WTC11 (cell line): ENCODE measurements around the gene APOA4. TPM values are rescaled to one million over a fixed set of nuclear protein-coding genes. Genes with fewer than 3 reads are reported as not detected.
A peak's percentile ranks its signal among the peaks of the same experiment; 100 is the strongest.

ENCODE experiments used
- CBFB ChIP-seq: sonication (generic); formaldehyde crosslinking; IDR thresholded peaks from 2 replicates; pipeline ENCODE4 v1.8.1; 2022; ENCODE audit warnings: mild to moderate bottlenecking, low read depth, missing genetic modification reagents
- ESRRA ChIP-seq: sonication (generic); formaldehyde crosslinking; IDR thresholded peaks from 2 replicates; pipeline ENCODE4 v1.8.1; 2022; ENCODE audit warnings: mild to moderate bottlenecking, missing genetic modification reagents, borderline replicate concordance
- FOXK1 ChIP-seq: sonication (generic); formaldehyde crosslinking; IDR thresholded peaks from 2 replicates; pipeline ENCODE4 v1.8.0; 2022; ENCODE audit warnings: mild to moderate bottlenecking, moderate library complexity, missing genetic modification reagents
- GTF2I ChIP-seq: fragments of 250-450 bp; sonication (Bioruptor Pico); conservative IDR thresholded peaks from 2 replicates; pipeline ENCODE4 v1.4.0; 2021; ENCODE audit warnings: mild to moderate bottlenecking
- IRF2 ChIP-seq: sonication (generic); formaldehyde crosslinking; IDR thresholded peaks from 2 replicates; pipeline ENCODE4 v1.8.0; 2022; ENCODE audit warnings: low read depth, missing genetic modification reagents, borderline replicate concordance
- MXD4 ChIP-seq: fragments of 250-450 bp; sonication (Bioruptor Pico); IDR thresholded peaks from 2 replicates; pipeline ENCODE4 v1.8.0; 2021; ENCODE audit warnings: mild to moderate bottlenecking, moderate library complexity, borderline replicate concordance
- MYBL2 ChIP-seq: sonication (generic); formaldehyde crosslinking; IDR thresholded peaks from 2 replicates; pipeline ENCODE4 v1.8.1; 2023; ENCODE audit warnings: mild to moderate bottlenecking, moderate library complexity, missing genetic modification reagents
- NFATC4 ChIP-seq: fragments of 250-450 bp; sonication (Bioruptor Pico); IDR thresholded peaks from 2 replicates; pipeline ENCODE4 v1.9.0; 2021; ENCODE audit warnings: mild to moderate bottlenecking
- NFE2L1 ChIP-seq: sonication (generic); formaldehyde crosslinking; IDR thresholded peaks from 2 replicates; pipeline ENCODE4 v1.8.1; 2023; ENCODE audit warnings: missing genetic modification reagents
- NR1H2 ChIP-seq: sonication (generic); formaldehyde crosslinking; IDR thresholded peaks from 2 replicates; pipeline ENCODE4 v1.9.0; 2021; ENCODE audit warnings: mild to moderate bottlenecking, moderate library complexity, missing genetic modification reagents
- PRRX2 ChIP-seq: fragments of 250-450 bp; sonication (Bioruptor Pico); IDR thresholded peaks from 2 replicates; pipeline ENCODE4 v1.8.0; 2021; ENCODE audit warnings: mild to moderate bottlenecking
- SMAD3 ChIP-seq: sonication (generic); formaldehyde crosslinking; IDR thresholded peaks from 2 replicates; pipeline ENCODE4 v1.8.0; 2022; ENCODE audit warnings: missing genetic modification reagents, mild to moderate bottlenecking, borderline replicate concordance
- TEAD4 ChIP-seq: sonication (generic); formaldehyde crosslinking; IDR thresholded peaks from 2 replicates; pipeline ENCODE4 v1.8.0; 2022; ENCODE audit warnings: mild to moderate bottlenecking, missing genetic modification reagents
- ZNF121 ChIP-seq: sonication (generic); formaldehyde crosslinking; IDR thresholded peaks from 2 replicates; pipeline ENCODE4 v1.8.0; 2023; ENCODE audit warnings: missing genetic modification reagents
- ZNF232 ChIP-seq: sonication (generic); formaldehyde crosslinking; IDR thresholded peaks from 2 replicates; pipeline ENCODE4 v1.8.0; 2022; ENCODE audit warnings: mild to moderate bottlenecking, missing genetic modification reagents
- ZNF396 ChIP-seq: fragments of 250-450 bp; sonication (Bioruptor Pico); IDR thresholded peaks from 2 replicates; pipeline ENCODE4 v1.8.0; 2021; ENCODE audit warnings: mild to moderate bottlenecking, moderate library complexity, borderline replicate concordance
- total RNA-seq: library from RNA; stranded (reverse); gene quantifications from 3 replicates; pipeline ENCODE4 v1.2.3, GENCODE V29; 2021
- TF ChIP-seq, protein P1 (sequence below): sonication (generic); formaldehyde crosslinking; IDR thresholded peaks from 2 replicates; pipeline ENCODE4 v1.8.0; 2023; ENCODE audit warnings: missing genetic modification reagents, mild to moderate bottlenecking, borderline replicate concordance
- TF ChIP-seq, protein P2 (sequence below): sonication (generic); formaldehyde crosslinking; IDR thresholded peaks from 2 replicates; pipeline ENCODE4 v1.8.0; 2023; ENCODE audit warnings: missing genetic modification reagents
- TF ChIP-seq, protein P3 (sequence below): sonication (generic); formaldehyde crosslinking; IDR thresholded peaks from 2 replicates; pipeline ENCODE4 v1.8.0; 2022; ENCODE audit warnings: mild to moderate bottlenecking, missing genetic modification reagents
- TF ChIP-seq, protein P4 (sequence below): sonication (generic); formaldehyde crosslinking; conservative IDR thresholded peaks from 2 replicates; pipeline ENCODE4 v1.8.1; 2023; ENCODE audit warnings: mild to moderate bottlenecking, low read depth, missing genetic modification reagents, moderate library complexity
- TF ChIP-seq, protein P5 (sequence below): sonication (generic); formaldehyde crosslinking; IDR thresholded peaks from 2 replicates; pipeline ENCODE4 v1.8.1; 2022; ENCODE audit warnings: missing genetic modification reagents, borderline replicate concordance
- TF ChIP-seq, protein P6 (sequence below): fragments of 250-450 bp; sonication (Bioruptor Pico); conservative IDR thresholded peaks from 2 replicates; pipeline ENCODE4 v1.9.0; 2021; ENCODE audit warnings: mild to moderate bottlenecking

APOA4 gene
- total RNA-seq, 1 experiment from 2014 or later, result not detected

DNA sequence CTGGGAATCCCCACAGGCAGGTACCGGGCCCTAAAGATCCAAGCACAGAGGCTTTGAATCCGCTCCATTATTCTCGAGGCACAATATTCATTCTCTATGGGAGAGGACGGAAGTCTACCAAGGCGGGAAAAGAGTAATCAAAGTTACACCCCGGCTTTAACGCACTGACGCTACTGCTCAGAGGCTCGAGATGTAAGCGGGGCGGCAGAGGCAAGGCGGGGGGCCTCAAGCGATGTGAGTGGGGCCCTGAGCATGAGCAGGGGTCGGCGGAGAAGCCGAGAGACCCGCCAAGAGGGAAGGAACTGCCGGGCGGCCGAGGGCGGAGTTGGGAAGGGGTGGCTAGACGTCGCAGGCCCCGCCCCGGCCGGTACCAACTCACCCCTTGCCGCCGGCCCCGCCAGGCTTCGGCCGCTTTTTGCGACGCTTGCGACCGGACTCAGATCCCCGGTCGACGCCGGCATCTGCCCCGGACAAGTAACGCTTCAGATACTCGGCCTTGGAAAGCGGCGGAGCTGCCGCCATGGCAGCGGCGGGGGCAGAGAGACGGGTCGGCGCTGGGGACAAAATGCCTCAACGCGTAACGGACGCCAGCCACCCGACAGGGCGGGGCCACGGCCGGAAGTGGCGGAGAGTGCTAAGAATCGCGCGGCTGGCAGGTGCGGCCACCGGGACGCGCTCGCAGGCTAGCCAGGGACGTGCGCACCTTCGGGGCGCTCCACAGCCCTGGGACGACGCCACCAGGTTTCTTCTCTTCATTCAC lies 50.5 kb downstream of the APOA4 start, which contains the start of gene BUD13 (continued):
- TF ChIP-seq, protein P1, sequence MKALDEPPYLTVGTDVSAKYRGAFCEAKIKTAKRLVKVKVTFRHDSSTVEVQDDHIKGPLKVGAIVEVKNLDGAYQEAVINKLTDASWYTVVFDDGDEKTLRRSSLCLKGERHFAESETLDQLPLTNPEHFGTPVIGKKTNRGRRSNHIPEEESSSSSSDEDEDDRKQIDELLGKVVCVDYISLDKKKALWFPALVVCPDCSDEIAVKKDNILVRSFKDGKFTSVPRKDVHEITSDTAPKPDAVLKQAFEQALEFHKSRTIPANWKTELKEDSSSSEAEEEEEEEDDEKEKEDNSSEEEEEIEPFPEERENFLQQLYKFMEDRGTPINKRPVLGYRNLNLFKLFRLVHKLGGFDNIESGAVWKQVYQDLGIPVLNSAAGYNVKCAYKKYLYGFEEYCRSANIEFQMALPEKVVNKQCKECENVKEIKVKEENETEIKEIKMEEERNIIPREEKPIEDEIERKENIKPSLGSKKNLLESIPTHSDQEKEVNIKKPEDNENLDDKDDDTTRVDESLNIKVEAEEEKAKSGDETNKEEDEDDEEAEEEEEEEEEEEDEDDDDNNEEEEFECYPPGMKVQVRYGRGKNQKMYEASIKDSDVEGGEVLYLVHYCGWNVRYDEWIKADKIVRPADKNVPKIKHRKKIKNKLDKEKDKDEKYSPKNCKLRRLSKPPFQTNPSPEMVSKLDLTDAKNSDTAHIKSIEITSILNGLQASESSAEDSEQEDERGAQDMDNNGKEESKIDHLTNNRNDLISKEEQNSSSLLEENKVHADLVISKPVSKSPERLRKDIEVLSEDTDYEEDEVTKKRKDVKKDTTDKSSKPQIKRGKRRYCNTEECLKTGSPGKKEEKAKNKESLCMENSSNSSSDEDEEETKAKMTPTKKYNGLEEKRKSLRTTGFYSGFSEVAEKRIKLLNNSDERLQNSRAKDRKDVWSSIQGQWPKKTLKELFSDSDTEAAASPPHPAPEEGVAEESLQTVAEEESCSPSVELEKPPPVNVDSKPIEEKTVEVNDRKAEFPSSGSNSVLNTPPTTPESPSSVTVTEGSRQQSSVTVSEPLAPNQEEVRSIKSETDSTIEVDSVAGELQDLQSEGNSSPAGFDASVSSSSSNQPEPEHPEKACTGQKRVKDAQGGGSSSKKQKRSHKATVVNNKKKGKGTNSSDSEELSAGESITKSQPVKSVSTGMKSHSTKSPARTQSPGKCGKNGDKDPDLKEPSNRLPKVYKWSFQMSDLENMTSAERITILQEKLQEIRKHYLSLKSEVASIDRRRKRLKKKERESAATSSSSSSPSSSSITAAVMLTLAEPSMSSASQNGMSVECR (CRISPR knock-in tag), result peak; percentile 87; the same call in 1 of the 2 replicates
- TF ChIP-seq, protein P2, sequence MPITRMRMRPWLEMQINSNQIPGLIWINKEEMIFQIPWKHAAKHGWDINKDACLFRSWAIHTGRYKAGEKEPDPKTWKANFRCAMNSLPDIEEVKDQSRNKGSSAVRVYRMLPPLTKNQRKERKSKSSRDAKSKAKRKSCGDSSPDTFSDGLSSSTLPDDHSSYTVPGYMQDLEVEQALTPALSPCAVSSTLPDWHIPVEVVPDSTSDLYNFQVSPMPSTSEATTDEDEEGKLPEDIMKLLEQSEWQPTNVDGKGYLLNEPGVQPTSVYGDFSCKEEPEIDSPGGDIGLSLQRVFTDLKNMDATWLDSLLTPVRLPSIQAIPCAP (CRISPR knock-in tag), result peak; percentile 32; the same call in 1 of the 2 replicates
- TF ChIP-seq FOXK1 (CRISPR knock-in tag) (peak; percentile 88), NFATC4 (CRISPR knock-in tag) (no peak), CBFB (CRISPR knock-in tag) (peak; percentile 62; the same call in 1 of the 2 replicates), GTF2I (no peak), MYBL2 (CRISPR knock-in tag) (peak; percentile 95), NR1H2 (CRISPR knock-in tag) (no peak), SMAD3 (CRISPR knock-in tag) (peak; percentile 55; the same call in 1 of the 2 replicates), ZNF121 (CRISPR knock-in tag) (no peak), ZNF232 (CRISPR knock-in tag) (peak; percentile 80), NFE2L1 (CRISPR knock-in tag) (peak; percentile 75), ZNF396 (CRISPR knock-in tag) (no peak), ESRRA (CRISPR knock-in tag) (peak; percentile 67; the same call in 1 of the 2 replicates), IRF2 (no peak), MXD4 (CRISPR knock-in tag) (no peak), TEAD4 (CRISPR knock-in tag) (0 out of 2 replicates have a peak, but pooled peaks have one; percentile 38), PRRX2 (no peak)
- TF ChIP-seq, protein P3, sequence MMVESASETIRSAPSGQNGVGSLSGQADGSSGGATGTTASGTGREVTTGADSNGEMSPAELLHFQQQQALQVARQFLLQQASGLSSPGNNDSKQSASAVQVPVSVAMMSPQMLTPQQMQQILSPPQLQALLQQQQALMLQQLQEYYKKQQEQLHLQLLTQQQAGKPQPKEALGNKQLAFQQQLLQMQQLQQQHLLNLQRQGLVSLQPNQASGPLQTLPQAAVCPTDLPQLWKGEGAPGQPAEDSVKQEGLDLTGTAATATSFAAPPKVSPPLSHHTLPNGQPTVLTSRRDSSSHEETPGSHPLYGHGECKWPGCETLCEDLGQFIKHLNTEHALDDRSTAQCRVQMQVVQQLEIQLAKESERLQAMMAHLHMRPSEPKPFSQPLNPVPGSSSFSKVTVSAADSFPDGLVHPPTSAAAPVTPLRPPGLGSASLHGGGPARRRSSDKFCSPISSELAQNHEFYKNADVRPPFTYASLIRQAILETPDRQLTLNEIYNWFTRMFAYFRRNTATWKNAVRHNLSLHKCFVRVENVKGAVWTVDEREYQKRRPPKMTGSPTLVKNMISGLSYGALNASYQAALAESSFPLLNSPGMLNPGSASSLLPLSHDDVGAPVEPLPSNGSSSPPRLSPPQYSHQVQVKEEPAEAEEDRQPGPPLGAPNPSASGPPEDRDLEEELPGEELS (CRISPR knock-in tag), result peak; percentile 84; the same call in 1 of the 2 replicates
- TF ChIP-seq, protein P4, sequence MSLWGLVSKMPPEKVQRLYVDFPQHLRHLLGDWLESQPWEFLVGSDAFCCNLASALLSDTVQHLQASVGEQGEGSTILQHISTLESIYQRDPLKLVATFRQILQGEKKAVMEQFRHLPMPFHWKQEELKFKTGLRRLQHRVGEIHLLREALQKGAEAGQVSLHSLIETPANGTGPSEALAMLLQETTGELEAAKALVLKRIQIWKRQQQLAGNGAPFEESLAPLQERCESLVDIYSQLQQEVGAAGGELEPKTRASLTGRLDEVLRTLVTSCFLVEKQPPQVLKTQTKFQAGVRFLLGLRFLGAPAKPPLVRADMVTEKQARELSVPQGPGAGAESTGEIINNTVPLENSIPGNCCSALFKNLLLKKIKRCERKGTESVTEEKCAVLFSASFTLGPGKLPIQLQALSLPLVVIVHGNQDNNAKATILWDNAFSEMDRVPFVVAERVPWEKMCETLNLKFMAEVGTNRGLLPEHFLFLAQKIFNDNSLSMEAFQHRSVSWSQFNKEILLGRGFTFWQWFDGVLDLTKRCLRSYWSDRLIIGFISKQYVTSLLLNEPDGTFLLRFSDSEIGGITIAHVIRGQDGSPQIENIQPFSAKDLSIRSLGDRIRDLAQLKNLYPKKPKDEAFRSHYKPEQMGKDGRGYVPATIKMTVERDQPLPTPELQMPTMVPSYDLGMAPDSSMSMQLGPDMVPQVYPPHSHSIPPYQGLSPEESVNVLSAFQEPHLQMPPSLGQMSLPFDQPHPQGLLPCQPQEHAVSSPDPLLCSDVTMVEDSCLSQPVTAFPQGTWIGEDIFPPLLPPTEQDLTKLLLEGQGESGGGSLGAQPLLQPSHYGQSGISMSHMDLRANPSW, result no peak
- TF ChIP-seq, protein P5, sequence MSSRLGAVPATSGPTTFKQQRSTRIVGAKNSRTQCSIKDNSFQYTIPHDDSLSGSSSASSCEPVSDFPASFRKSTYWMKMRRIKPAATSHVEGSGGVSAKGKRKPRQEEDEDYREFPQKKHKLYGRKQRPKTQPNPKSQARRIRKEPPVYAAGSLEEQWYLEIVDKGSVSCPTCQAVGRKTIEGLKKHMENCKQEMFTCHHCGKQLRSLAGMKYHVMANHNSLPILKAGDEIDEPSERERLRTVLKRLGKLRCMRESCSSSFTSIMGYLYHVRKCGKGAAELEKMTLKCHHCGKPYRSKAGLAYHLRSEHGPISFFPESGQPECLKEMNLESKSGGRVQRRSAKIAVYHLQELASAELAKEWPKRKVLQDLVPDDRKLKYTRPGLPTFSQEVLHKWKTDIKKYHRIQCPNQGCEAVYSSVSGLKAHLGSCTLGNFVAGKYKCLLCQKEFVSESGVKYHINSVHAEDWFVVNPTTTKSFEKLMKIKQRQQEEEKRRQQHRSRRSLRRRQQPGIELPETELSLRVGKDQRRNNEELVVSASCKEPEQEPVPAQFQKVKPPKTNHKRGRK, result no peak
- TF ChIP-seq, protein P6, sequence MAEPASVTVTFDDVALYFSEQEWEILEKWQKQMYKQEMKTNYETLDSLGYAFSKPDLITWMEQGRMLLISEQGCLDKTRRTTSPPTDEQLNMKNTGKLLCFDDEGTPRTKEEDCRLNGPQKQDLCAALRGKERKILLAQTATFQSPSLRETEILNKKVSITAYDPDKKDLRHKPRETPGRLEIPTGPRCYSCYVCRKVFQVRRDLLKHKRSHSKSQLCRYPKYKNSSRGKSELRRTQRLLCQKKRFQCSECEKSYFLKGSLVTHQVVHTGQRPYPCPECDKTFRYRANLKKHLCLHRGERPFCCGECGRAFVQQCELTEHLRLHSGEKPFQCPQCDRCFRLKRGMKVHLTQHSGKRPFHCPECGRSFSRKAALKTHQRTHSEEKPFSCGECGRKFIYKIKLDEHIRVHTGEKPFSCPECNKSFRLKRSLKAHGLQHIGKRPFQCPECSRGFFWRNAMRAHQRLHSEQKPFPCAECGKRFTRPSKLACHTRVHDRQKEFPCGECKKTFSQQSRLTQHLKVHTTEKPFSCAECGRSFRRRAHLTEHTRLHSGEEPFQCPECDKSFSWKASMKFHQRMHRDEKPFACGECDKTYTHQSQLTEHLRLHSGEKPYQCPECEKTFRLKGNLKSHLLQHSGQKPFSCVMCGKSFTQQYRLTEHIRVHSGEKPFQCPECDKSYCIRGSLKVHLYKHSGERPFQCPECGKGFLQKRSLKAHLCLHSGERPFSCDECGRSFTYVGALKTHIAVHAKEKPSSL (CRISPR knock-in tag), result no peak
